Gastroesophageal sphincter (tissue), 4 donors: ENCODE measurements around the gene VGLL1. TPM values are rescaled to one million over a fixed set of nuclear protein-coding genes. Genes with fewer than 3 reads are reported as not detected.

ENCODE experiments used
- ATAC-seq: fragments of 150-250 bp; one replicate; pipeline ENCODE4 v1.9.1; 2016; ENCODE audit warnings: mild to moderate bottlenecking, moderate library complexity
- H3K27ac ChIP-seq, 4 donors: fragments of 200-600 bp; sonication (generic) in 3 of 4; 1 replicate in 3 of 4; 2 replicates in 1 of 4; pipeline ENCODE4 v1.5.1; 2016 to 2019
- H3K27me3 ChIP-seq: fragments of 200-600 bp; sonication (generic); one replicate; pipeline ENCODE4 v1.5.1; 2019
- H3K36me3 ChIP-seq, 2 donors: fragments of 200-600 bp; sonication (generic); one replicate each; pipeline ENCODE4 v1.5.1; 2019; ENCODE audit warnings: control low read depth in 1 of 2
- H3K4me1 ChIP-seq, 3 donors: fragments of 200-600 bp; sonication (generic); 1 replicate in 2 of 3; 2 replicates in 1 of 3; pipeline ENCODE4 v1.5.1; 2016 to 2019; ENCODE audit warnings: control low read depth in 2 of 3
- H3K4me3 ChIP-seq, 2 donors: fragments of 200-600 bp; sonication (generic); one replicate each; pipeline ENCODE4 v1.5.1; 2019; ENCODE audit warnings: mild to moderate bottlenecking in 1 of 2, moderate library complexity in 1 of 2
- H3K9me3 ChIP-seq, 3 donors: fragments of 200-600 bp; sonication (generic); one replicate each; pipeline ENCODE4 v1.5.1; 2017 to 2019; ENCODE audit warnings: control low read depth in 2 of 3
- EP300 ChIP-seq: sonication (generic); formaldehyde crosslinking; IDR thresholded peaks from one replicate; pipeline ENCODE4 v1.6.1; 2017; ENCODE audit warnings: antibody characterized with exemption, mild to moderate bottlenecking
- POLR2A ChIP-seq, 2 donors: fragments of 450-650 bp; IDR thresholded peaks; one replicate each; pipeline ENCODE4 v1.6.1; 2017; ENCODE audit warnings: antibody characterized with exemption in 2 of 2, mild to moderate bottlenecking in 2 of 2, moderate library complexity in 1 of 2
- POLR2AphosphoS5 ChIP-seq: sonication (generic); formaldehyde crosslinking; IDR thresholded peaks from one replicate; pipeline ENCODE4 v1.6.1; 2017; ENCODE audit warnings: antibody characterized with exemption
- WGBS, 2 donors: methylation state at CpG; one replicate each; pipeline ENCODE4 v1.1.5; 2018; ENCODE audit warnings: low coverage in 1 of 2; 5-methylcytosine and 5-hydroxymethylcytosine counted together
- total RNA-seq, 4 donors: library from RNA; depleted of rRNA; stranded (reverse); fragments of >200 nt; gene quantifications; one replicate each; pipeline ENCODE4 v1.1.0, GENCODE V29; 2016
- TF ChIP-seq, protein P1 (sequence below), 4 experiments: fragments of 200-600 bp in 2 of 4; fragments of 450-650 bp in 2 of 4; sonication (generic) in 1 of 4; IDR thresholded peaks; one replicate each; pipeline ENCODE4 v1.5.1; 2017 to 2019; ENCODE audit warnings: antibody characterized with exemption in 4 of 4, mild to moderate bottlenecking in 2 of 4, moderate library complexity in 2 of 4

VGLL1 gene
- total RNA-seq, 4 donors from 2014 or later = 0.87 TPM; not detected in 3

- WGBS, 2 donors = 54 to 71% methylated on average over 1 to 2 of the region's 3 CpGs
- no peaks in the 10 kb centered on the region for H3K9me3 ChIP-seq
- H3K4me3 ChIP-seq = no peak overlapping the region
- ATAC-seq = no peak
- no peak overlapping the region for H3K27ac ChIP-seq
- no peaks in the 10 kb centered on the region for H3K36me3 ChIP-seq
- no peaks in the 10 kb centered on the region for H3K27me3 ChIP-seq
- H3K4me1 ChIP-seq = no peaks in the 10 kb centered on the region
- TF ChIP-seq POLR2A (IDR thresholded peaks at IDR 0.05) = no peak
- TF ChIP-seq, protein P1, sequence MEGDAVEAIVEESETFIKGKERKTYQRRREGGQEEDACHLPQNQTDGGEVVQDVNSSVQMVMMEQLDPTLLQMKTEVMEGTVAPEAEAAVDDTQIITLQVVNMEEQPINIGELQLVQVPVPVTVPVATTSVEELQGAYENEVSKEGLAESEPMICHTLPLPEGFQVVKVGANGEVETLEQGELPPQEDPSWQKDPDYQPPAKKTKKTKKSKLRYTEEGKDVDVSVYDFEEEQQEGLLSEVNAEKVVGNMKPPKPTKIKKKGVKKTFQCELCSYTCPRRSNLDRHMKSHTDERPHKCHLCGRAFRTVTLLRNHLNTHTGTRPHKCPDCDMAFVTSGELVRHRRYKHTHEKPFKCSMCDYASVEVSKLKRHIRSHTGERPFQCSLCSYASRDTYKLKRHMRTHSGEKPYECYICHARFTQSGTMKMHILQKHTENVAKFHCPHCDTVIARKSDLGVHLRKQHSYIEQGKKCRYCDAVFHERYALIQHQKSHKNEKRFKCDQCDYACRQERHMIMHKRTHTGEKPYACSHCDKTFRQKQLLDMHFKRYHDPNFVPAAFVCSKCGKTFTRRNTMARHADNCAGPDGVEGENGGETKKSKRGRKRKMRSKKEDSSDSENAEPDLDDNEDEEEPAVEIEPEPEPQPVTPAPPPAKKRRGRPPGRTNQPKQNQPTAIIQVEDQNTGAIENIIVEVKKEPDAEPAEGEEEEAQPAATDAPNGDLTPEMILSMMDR (IDR thresholded peaks at IDR 0.05) = no peak
- TF ChIP-seq POLR2AphosphoS5 = no peak
- TF ChIP-seq EP300 = no peak
Measured at GRCh38 chrX:136585960-136586359, 53.9 kb downstream of the VGLL1 start.

- Histone ChIP-seq H3K4me1 (no peaks in the 10 kb centered on the region), H3K27ac (no peak overlapping the region), H3K36me3 (no peaks in the 10 kb centered on the region), H3K4me3 (no peak overlapping the region), H3K27me3 (no peaks in the 10 kb centered on the region), H3K9me3 (no peaks in the 10 kb centered on the region)
- TF ChIP-seq POLR2AphosphoS5 = no peak
- no peak for TF ChIP-seq POLR2A (IDR thresholded peaks at IDR 0.05)
- TF ChIP-seq, protein P1 (IDR thresholded peaks at IDR 0.05) = no peak
- TF ChIP-seq EP300 = no peak
- no peak for ATAC-seq
- WGBS, 2 donors = 52 to 57% methylated on average over 1 to 2 of the region's 3 CpGs
Measured at GRCh38 chrX:136586386-136586785, 54.4 kb downstream of the VGLL1 start.

- Histone ChIP-seq H3K36me3 (no peaks in the 10 kb centered on the region), H3K27me3 (no peaks in the 10 kb centered on the region), H3K4me3 (no peak overlapping the region), H3K4me1 (no peaks in the 10 kb centered on the region), H3K9me3 (no peaks in the 10 kb centered on the region), H3K27ac (no peak overlapping the region)
- 54 to 57% methylated on average over 2 to 3 of the region's 3 CpGs for WGBS, 2 donors
- TF ChIP-seq, protein P1 (IDR thresholded peaks at IDR 0.05) = no peak
- TF ChIP-seq EP300 (no peak), POLR2A (IDR thresholded peaks at IDR 0.05) (no peak), POLR2AphosphoS5 (no peak)
- ATAC-seq = no peak
Measured at GRCh38 chrX:136587532-136587931, 55.5 kb downstream of the VGLL1 start.

GRCh38 chrX:136588036-136588435 is 56.0 kb downstream of the VGLL1 start:
- Histone ChIP-seq H3K4me1 (no peaks in the 10 kb centered on the region), H3K9me3 (no peaks in the 10 kb centered on the region), H3K4me3 (no peak overlapping the region), H3K27me3 (no peaks in the 10 kb centered on the region), H3K27ac (no peak overlapping the region), H3K36me3 (no peaks in the 10 kb centered on the region)
- TF ChIP-seq POLR2AphosphoS5 = no peak
- TF ChIP-seq, protein P1 (IDR thresholded peaks at IDR 0.05) = no peak
- TF ChIP-seq POLR2A (IDR thresholded peaks at IDR 0.05) = no peak
- no peak for TF ChIP-seq EP300
- 75 to 81% methylated on average over 1 of the region's 1 CpG for WGBS, 2 donors
- no peak for ATAC-seq

- no peak for ATAC-seq
- Histone ChIP-seq H3K9me3 (no peaks in the 10 kb centered on the region), H3K4me1 (no peaks in the 10 kb centered on the region), H3K4me3 (no peak overlapping the region), H3K27me3 (no peaks in the 10 kb centered on the region), H3K36me3 (no peaks in the 10 kb centered on the region), H3K27ac (no peak overlapping the region)
- TF ChIP-seq EP300 = no peak
- no peak for TF ChIP-seq POLR2A (IDR thresholded peaks at IDR 0.05)
- TF ChIP-seq, protein P1 (IDR thresholded peaks at IDR 0.05) = no peak
- TF ChIP-seq POLR2AphosphoS5 = no peak
- WGBS, 2 donors = 77 to 80% methylated on average over 1 to 3 of the region's 3 CpGs
Measured at GRCh38 chrX:136589966-136590365, 58.0 kb downstream of the VGLL1 start.
